Neuronal stem cell (in vitro differentiated cells): Measurements from ENCODE around the gene AMELY.
"Not testable (repeated sequence)": the region's sequence is repeated elsewhere in the genome, so short reads cannot be mapped to it uniquely, and the experiment has no call there.

Experiments used
- DNase-seq: peaks from one replicate; pipeline ENCODE4 v3.0.0-alpha.2; 2013; ENCODE audit warnings: low spot score
- H2AFZ ChIP-seq: one replicate; pipeline ENCODE4 v1.6.1; 2013; ENCODE audit warnings: mild to moderate bottlenecking, low read length, inconsistent platforms
- H2AK5ac ChIP-seq: 2 replicates; pipeline ENCODE4 v1.6.1; 2013; ENCODE audit warnings: low read depth, mild to moderate bottlenecking, inconsistent platforms, low read length, moderate library complexity, mixed read lengths
- H2BK120ac ChIP-seq: 2 replicates; pipeline ENCODE4 v1.6.1; 2013; ENCODE audit warnings: low read depth, mild to moderate bottlenecking, inconsistent platforms, low read length, moderate library complexity, mixed read lengths
- H2BK12ac ChIP-seq: one replicate; pipeline ENCODE4 v1.6.1; 2013; ENCODE audit warnings: low read length, inconsistent platforms
- H2BK15ac ChIP-seq: 2 replicates; pipeline ENCODE4 v1.6.1; 2013; ENCODE audit warnings: mild to moderate bottlenecking, low read length, inconsistent platforms, mixed read lengths
- H2BK5ac ChIP-seq: one replicate; pipeline ENCODE4 v1.6.1; 2013; ENCODE audit warnings: inconsistent platforms, mild to moderate bottlenecking, low read length, moderate library complexity
- H3K14ac ChIP-seq: one replicate; pipeline ENCODE4 v1.6.1; 2013; ENCODE audit warnings: low read length, inconsistent platforms
- H3K18ac ChIP-seq: 2 replicates; pipeline ENCODE4 v1.6.1; 2013; ENCODE audit warnings: low read length, inconsistent platforms
- H3K23ac ChIP-seq: 2 replicates; pipeline ENCODE4 v1.6.1; 2013; ENCODE audit warnings: low read depth, mild to moderate bottlenecking, mixed read lengths, low read length, inconsistent platforms; ENCODE audit not compliant: poor library complexity
- H3K27ac ChIP-seq: replicated peaks from 3 replicates; pipeline ENCODE4 v1.5.1; 2013; ENCODE audit warnings: low read length, inconsistent platforms
- H3K27me3 ChIP-seq, 3 experiments: 2 replicates each; pipeline ENCODE4 v1.6.1; 2013; ENCODE audit warnings: low read length in 3 of 3, mild to moderate bottlenecking in 2 of 3, inconsistent platforms in 1 of 3, low read depth in 1 of 3, mixed read lengths in 1 of 3, moderate library complexity in 1 of 3; ENCODE audit not compliant: control insufficient read depth in 3 of 3, insufficient read depth in 3 of 3
- H3K36me3 ChIP-seq, 2 donors: replicated peaks in 1 of 2; 2 replicates each; pipeline ENCODE4 v1.6.1; 2013; ENCODE audit warnings: low read length in 2 of 2; ENCODE audit not compliant: control insufficient read depth in 2 of 2, insufficient read depth in 2 of 2
- H3K4ac ChIP-seq: 2 replicates; pipeline ENCODE4 v1.6.1; 2013; ENCODE audit warnings: inconsistent platforms, mild to moderate bottlenecking, low read length, moderate library complexity
- H3K4me1 ChIP-seq, 2 donors: 1 replicate in 1 of 2; 2 replicates in 1 of 2; pipeline ENCODE4 v1.6.1; 2013; ENCODE audit warnings: low read length in 2 of 2, low read depth in 1 of 2; ENCODE audit not compliant: control insufficient read depth in 2 of 2, insufficient read depth in 1 of 2
- H3K4me2 ChIP-seq: one replicate; pipeline ENCODE4 v1.6.1; 2013; ENCODE audit warnings: mild to moderate bottlenecking, low read length, inconsistent platforms; ENCODE audit not compliant: insufficient read depth, poor library complexity, severe bottlenecking
- H3K4me3 ChIP-seq, 2 donors: 2 replicates each; pipeline ENCODE4 v1.5.1; 2013; ENCODE audit warnings: low read length in 2 of 2, mild to moderate bottlenecking in 2 of 2, inconsistent platforms in 1 of 2, moderate library complexity in 1 of 2
- H3K79me1 ChIP-seq: one replicate; pipeline ENCODE4 v1.6.1; 2013; ENCODE audit warnings: low read depth, mild to moderate bottlenecking, inconsistent platforms, low read length, moderate library complexity
- H3K9ac ChIP-seq: one replicate; pipeline ENCODE4 v1.6.1; 2013; ENCODE audit warnings: mild to moderate bottlenecking, low read depth, low read length, inconsistent platforms; ENCODE audit not compliant: poor library complexity
- H3K9me3 ChIP-seq, 2 donors: replicated peaks in 1 of 2; 2 replicates each; pipeline versions ENCODE3 to v1.6.1; 2013; ENCODE audit warnings: low read length in 2 of 2, mild to moderate bottlenecking in 2 of 2, inconsistent platforms in 1 of 2, low read depth in 1 of 2, mixed read lengths in 1 of 2, moderate library complexity in 1 of 2; ENCODE audit not compliant: control insufficient read depth in 2 of 2, insufficient read depth in 1 of 2
- H4K8ac ChIP-seq: one replicate; pipeline ENCODE4 v1.6.1; 2013; ENCODE audit warnings: low read depth, mild to moderate bottlenecking, inconsistent platforms, low read length, moderate library complexity
- H4K91ac ChIP-seq: one replicate; pipeline ENCODE4 v1.6.1; 2013; ENCODE audit warnings: low read length, low read depth, mild to moderate bottlenecking, inconsistent platforms; ENCODE audit not compliant: poor library complexity
- WGBS, 2 donors: extraction: QIAGEN DNeasy Blood & Tissue Kit; methylation state at CpG; one replicate each; pipeline ENCODE4 v1.1.7; 2013; ENCODE audit warnings: missing lambda C conversion rate in 2 of 2, mixed read lengths in 1 of 2; ENCODE audit not compliant: insufficient read length in 2 of 2, insufficient replicate concordance in 1 of 2; ENCODE audit errors: extremely low coverage in 2 of 2; 5-methylcytosine and 5-hydroxymethylcytosine counted together

The AMELY gene

GRCh38 chrY:6895236-6895635, 16.3 kb downstream of the AMELY start:
- no peak overlapping the region for H3K4ac ChIP-seq
- no peaks in the 10 kb centered on the region for H3K36me3 ChIP-seq
- no CpG with 5 or more reads among the region's 1 CpG for WGBS, 2 donors
- no peak overlapping the region for H2AK5ac ChIP-seq
- no peak overlapping the region for H2BK120ac ChIP-seq
- H3K79me1 ChIP-seq = no peaks in the 10 kb centered on the region
- no peak overlapping the region for H3K9ac ChIP-seq
- H3K27ac ChIP-seq = no peak overlapping the region
- no peaks in the 10 kb centered on the region for H3K9me3 ChIP-seq
- no peak overlapping the region for H2BK12ac ChIP-seq
- H3K27me3 ChIP-seq = no peaks in the 10 kb centered on the region
- no peak overlapping the region for H3K14ac ChIP-seq
- no peak overlapping the region for H2BK5ac ChIP-seq
- no peaks in the 10 kb centered on the region for H3K4me1 ChIP-seq
- no peak for DNase-seq
- H3K4me2 ChIP-seq = no peak overlapping the region
- H4K91ac ChIP-seq = no peak overlapping the region
- H4K8ac ChIP-seq = no peak overlapping the region
- H3K4me3 ChIP-seq = no peak overlapping the region
- H2AFZ ChIP-seq = no peak overlapping the region
- no peak overlapping the region for H3K18ac ChIP-seq
- no peak overlapping the region for H2BK15ac ChIP-seq
- H3K23ac ChIP-seq = no peak overlapping the region

- WGBS, 2 donors = no CpG with 5 or more reads among the region's 3 CpGs
- H3K36me3 ChIP-seq = no peaks in the 10 kb centered on the region
- H2BK15ac ChIP-seq = no peak overlapping the region
- no peak overlapping the region for H3K23ac ChIP-seq
- no peak overlapping the region for H2BK12ac ChIP-seq
- H3K4me1 ChIP-seq = no peaks in the 10 kb centered on the region
- H2AK5ac ChIP-seq = no peak overlapping the region
- no peak overlapping the region for H3K18ac ChIP-seq
- no peak overlapping the region for H4K8ac ChIP-seq
- H4K91ac ChIP-seq = no peak overlapping the region
- DNase-seq = no peak
- no peaks in the 10 kb centered on the region for H3K27me3 ChIP-seq
- H3K14ac ChIP-seq = no peak overlapping the region
- H3K79me1 ChIP-seq = no peaks in the 10 kb centered on the region
- H3K4ac ChIP-seq = no peak overlapping the region
- no peak overlapping the region for H2BK5ac ChIP-seq
- no peak overlapping the region for H3K27ac ChIP-seq
- H3K4me2 ChIP-seq = no peak overlapping the region
- H2BK120ac ChIP-seq = no peak overlapping the region
- H3K4me3 ChIP-seq = no peak overlapping the region
- H2AFZ ChIP-seq = no peak overlapping the region
- H3K9ac ChIP-seq = no peak overlapping the region
- H3K9me3 ChIP-seq = no peaks in the 10 kb centered on the region
Observed at GRCh38 chrY:6894496-6894895, 17.1 kb downstream of the AMELY start.

GRCh38 chrY:6849384-6849783, 62.2 kb downstream of the AMELY start:
- DNase-seq = no peak
- no peak overlapping the region for H3K4me3 ChIP-seq
- H4K91ac ChIP-seq = no peak overlapping the region
- H3K4me1 ChIP-seq = no peaks in the 10 kb centered on the region
- WGBS, 2 donors = no CpG with 5 or more reads among the region's 2 CpGs
- H3K9ac ChIP-seq = no peak overlapping the region
- H2BK15ac ChIP-seq = no peak overlapping the region
- H3K14ac ChIP-seq = no peak overlapping the region
- no peak overlapping the region for H2BK5ac ChIP-seq
- no peak overlapping the region for H3K27ac ChIP-seq
- H3K9me3 ChIP-seq = no peaks in the 10 kb centered on the region
- no peaks in the 10 kb centered on the region for H3K79me1 ChIP-seq
- no peak overlapping the region for H3K4me2 ChIP-seq
- no peak overlapping the region for H3K4ac ChIP-seq
- no peak overlapping the region for H4K8ac ChIP-seq
- H3K23ac ChIP-seq = no peak overlapping the region
- no peak overlapping the region for H2BK120ac ChIP-seq
- no peaks in the 10 kb centered on the region for H3K27me3 ChIP-seq
- H2AK5ac ChIP-seq = no peak overlapping the region
- H3K18ac ChIP-seq = no peak overlapping the region
- no peak overlapping the region for H2AFZ ChIP-seq
- H2BK12ac ChIP-seq = no peak overlapping the region
- H3K36me3 ChIP-seq = no peaks in the 10 kb centered on the region

- not testable (repeated sequence) for H4K91ac ChIP-seq, H2AFZ ChIP-seq, H3K4me2 ChIP-seq, H2BK12ac ChIP-seq, H3K23ac ChIP-seq, H3K4me1 ChIP-seq, H3K4ac ChIP-seq, H3K9me3 ChIP-seq, H4K8ac ChIP-seq, H3K14ac ChIP-seq, H3K18ac ChIP-seq, H2BK5ac ChIP-seq, H3K27me3 ChIP-seq, H2BK120ac ChIP-seq, H3K27ac ChIP-seq, H3K36me3 ChIP-seq, DNase-seq, H2AK5ac ChIP-seq, H3K4me3 ChIP-seq, H3K79me1 ChIP-seq, H3K9ac ChIP-seq, H2BK15ac ChIP-seq
- no CpG with 5 or more reads among the region's 2 CpGs for WGBS, 2 donors
Observed at GRCh38 chrY:6842650-6843049, 68.9 kb downstream of the AMELY start.
